Kidney glomerular epithelial cell (primary cell): ENCODE results near the gene RAPGEF2.
"Not testable (repeated sequence)": the region's sequence is repeated elsewhere in the genome, so short reads cannot be mapped to it uniquely, and the experiment has no call there.

Experiments used
- DNase-seq: peaks from one replicate; lab custom pipeline; 2025; lab: John Stamatoyannopoulos, UW

Gene RAPGEF2

GRCh38 chr4:159137176-159137575 is 34.3 kb downstream of the RAPGEF2 start:
- no peak for DNase-seq

- no peak for DNase-seq
Observed at GRCh38 chr4:159138436-159138835, 35.6 kb downstream of the RAPGEF2 start.

DNA sequence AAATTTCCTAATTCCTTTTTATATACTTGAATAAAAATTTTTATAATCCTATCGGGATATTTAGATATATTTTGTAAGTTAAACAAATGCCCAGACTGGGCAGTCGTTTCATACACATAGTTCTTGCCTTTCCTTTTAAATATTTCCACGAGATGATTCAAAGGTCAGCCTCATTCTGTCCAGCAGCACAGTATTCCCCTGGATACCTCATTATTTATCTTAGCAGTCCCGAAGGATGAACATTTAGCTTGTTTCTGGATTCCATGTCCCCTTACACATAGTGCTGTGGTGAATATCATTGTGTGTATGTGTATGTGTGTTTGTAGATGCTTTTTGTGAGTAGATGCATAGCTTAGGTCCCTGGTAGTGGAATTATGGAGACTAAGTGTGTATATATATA is 38.3 kb downstream of the RAPGEF2 start:
- DNase-seq: no peak

- no peak for DNase-seq
Observed at GRCh38 chr4:159142241-159142640, 39.4 kb downstream of the RAPGEF2 start.

GRCh38 chr4:159142681-159143384 is 40.0 kb downstream of the RAPGEF2 start:
- DNase-seq: no peak

DNA sequence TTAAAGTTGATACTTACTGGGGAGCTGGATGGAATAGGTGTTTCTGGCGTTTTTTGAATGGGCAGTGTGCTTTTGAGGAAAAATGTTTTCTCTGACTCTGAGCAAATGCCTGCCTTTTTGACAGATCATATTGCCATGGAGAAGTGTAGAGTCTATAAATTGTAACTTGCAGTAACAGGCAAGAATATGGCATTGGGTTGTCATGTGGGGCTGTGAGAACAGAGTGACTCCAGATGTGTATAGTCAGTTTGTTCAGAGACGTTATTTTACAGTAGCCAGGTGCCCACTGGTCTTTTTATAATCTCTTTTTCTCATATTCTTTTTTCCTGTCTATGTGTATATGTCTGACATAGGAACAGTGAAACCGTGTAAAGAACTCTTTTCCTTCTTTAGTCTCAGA is 40.8 kb downstream of the RAPGEF2 start:
- DNase-seq: no peak

DNA sequence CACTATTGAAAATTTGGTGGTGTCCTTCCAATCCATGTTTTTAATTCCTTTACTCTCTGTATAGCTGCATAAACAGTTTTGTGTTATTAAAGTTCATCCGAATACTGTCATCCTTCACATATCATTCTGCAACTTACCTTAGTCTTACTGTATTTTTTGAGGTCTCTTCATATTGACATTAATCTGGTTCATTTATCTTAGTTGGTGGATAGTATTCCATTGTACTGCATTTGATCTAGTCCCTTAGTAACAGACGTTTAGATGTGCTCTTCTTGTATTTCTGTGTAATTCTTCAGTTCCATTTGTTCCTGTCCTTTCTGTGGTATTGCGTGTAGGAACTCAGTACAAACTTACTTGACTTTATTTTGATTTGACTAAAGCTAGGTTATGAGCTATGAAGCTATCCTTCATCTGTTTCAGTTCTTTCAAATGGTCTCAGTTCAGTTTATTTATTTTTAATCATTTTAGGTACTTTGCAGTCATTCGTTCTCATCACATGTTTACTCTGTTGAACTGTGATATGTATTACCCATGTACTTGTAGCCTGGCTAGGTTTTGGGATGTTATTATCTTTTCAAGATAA is 41.3 kb downstream of the RAPGEF2 start:
- no peak for DNase-seq

DNA sequence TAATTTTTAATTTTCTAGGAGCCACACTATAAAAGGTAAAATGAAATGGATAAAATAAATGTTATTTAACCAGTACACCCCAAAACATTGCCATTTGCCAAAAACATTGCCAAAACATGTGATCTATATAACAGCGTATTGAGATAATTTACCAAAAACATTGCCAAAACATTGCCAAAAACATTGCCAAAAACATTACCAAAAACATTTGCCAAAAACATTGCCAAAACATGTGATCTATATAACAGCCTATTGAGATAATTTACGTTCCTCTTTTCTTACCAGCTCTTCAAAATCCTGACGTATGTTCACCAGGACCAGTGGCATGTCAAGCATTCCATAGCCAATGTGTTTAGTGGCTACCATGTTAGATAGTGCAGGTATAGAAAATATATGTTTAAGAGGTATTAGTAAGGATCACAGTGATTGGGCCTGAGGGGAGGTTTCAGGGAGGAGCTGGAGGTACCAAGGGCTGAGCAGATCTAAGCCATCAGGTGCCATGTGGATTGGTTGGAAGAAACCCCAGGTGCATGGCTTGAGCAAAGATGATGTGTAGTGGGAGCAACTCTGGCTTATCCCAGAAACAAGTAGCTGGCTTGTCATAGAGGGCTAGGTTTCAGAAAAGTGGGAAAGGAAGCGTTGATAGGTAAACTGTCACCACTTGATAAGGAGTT is 42.6 kb downstream of the RAPGEF2 start:
- no peak for DNase-seq

DNA sequence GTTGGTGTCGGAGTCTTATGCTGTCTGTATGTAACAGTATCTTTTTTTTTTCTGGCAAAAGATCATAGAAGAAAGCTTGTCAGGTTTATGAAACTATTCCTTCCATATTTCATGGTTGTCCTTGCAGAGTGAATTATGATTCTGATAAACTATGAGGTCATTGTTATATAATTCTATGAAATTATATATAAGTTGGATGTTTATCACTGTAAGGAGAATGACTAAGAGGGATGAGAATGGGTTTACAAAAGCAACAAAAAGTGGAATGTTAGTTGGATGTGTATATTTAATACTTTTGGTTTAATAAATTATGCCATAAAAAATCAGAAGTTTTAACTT is 43.1 kb downstream of the RAPGEF2 start:
- DNase-seq: no peak

DNA sequence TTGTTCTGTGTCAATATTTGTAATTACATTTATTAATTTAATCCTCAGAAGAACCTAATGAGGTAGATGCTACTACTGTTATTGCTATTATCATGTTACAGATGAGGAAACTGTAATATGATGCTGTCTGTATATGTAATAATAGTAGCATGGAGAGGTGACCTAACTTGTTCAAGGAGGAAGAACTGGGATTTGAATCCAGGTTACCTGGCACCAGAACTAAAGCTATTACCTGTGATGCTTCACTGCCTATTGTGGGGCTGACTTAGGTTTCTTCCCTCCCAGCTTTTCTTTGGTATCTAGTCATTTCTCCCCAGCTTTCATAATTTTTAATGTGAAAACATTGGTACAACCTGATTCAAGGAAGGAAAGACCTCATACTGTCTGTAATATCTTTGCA is 43.6 kb downstream of the RAPGEF2 start:
- no peak for DNase-seq

- no peak for DNase-seq
Observed at GRCh38 chr4:159148441-159148840, 45.6 kb downstream of the RAPGEF2 start.

DNA sequence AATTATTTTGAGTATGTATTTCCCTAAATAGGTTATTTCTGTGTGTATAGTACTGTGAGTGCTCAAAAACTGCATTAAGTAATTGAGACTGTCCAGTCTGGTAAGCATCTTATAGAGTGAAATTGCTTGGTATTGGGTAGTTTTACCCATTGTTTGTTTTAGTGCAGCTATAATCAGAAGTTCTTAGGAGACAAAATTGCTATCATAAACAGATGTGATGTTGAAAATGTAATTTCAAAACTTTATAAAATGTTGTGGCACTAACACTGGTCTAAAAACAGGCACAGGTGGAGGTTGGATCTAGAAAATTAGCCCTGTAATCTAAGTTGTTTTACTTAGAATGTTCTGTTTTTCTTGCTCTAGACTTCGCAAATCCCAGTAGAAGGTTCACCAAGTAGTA is 46.8 kb downstream of the RAPGEF2 start:
- no peak for DNase-seq

DNA sequence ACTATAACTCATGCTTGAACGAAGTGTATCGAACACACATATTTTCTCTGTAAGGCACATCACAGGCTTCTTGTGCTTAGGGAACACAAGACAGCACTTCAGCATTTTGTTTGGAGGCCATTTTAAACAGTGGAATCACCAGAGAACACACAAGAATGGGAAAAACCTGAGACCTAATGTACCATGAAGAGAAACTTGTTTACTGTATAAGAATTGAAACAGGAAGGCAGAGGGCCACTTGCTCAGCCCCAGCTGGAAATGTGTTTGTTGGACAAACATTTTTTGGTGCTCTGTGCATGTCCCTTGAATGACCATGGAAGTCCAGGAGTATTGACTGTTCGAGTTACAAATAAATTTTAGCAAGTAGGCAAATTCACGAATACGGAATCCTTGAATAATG is 47.5 kb downstream of the RAPGEF2 start:
- no peak for DNase-seq

GRCh38 chr4:159150821-159151390 is 48.0 kb downstream of the RAPGEF2 start:
- DNase-seq: no peak

DNA sequence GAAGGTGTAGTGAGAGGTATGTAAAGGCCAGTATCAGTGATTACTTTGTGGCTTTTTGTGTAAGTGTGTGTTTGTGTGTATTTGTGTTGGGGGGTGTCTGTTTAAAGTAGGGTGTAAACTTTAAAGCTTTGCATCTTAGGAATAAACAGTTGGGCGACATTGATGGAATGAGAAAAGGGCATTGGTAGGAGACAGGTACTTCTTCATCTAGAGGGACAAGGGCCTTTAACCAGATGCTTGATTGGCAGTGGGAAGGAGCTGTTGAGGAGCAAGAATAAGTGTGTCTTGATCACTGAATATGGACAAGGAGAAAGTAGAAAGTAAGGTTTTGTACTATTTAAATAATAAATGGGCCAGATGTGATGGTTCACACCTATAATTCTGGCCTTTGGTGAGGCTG is 48.8 kb downstream of the RAPGEF2 start:
- DNase-seq: no peak

GRCh38 chr4:159152181-159152580 is 49.3 kb downstream of the RAPGEF2 start:
- no peak for DNase-seq

DNA sequence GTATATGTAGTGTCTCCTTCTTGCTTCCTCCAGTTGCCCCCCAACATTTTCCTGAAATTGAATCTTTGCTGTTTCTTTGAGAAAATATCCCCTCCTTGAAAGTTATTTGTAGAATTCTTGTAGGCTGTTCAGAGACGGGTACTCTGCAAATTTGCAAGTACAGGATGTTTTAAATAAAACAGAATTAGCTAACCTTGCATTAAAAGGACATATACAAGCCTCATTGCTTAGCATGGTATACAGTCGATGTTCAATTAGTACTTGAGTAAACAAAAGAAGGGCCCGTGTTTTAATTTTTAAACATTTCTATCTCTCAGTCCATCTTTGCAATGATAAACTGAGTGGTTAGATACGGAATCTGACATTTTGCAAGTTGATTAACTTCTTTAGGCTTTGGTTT is 50.8 kb downstream of the RAPGEF2 start:
- DNase-seq: no peak

DNA sequence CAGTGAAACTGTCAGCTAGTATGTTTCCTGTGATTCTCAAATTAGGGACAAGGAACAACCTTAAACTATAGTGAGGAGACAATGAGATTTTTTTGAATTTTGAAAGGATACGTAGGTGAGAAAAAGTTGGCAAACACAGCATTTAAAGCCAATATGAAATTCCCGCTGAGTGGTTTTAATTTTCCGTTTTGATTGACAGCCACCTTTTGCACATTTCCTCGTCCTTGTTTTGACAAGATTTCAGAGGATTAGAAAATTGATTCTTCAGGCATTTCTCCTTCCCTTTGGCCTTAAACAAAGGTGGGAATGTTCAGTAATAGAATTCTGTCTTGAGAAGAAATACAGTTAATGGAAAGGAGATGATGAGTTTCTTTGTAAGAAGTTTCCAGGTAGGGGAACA is 52.2 kb downstream of the RAPGEF2 start:
- DNase-seq: no peak

DNA sequence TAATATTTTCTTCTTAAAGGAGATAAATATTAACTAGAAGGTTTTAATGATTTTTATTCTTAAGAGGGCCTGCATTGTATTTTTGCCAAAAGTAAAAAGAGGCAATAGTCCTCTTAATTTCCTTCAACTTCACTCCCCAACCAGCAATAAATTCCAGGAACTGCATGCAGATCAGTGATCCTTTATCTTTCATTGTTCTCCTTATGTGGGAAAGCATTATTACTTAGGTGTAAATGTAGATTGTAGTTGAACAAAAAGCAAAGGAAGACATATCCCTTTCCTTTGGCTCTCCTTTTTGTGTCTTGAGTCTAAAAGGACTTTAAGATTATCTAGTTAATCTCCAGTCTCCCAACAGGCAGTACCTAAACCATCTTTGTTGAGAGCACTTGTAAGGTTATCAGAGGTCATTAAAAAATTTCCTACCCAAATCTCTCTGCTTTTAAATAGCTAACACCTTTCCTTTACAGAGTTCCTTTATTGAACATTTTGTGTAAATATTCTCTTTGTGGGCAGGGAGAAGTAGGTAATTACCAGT is 55.3 kb downstream of the RAPGEF2 start:
- DNase-seq: no peak

DNA sequence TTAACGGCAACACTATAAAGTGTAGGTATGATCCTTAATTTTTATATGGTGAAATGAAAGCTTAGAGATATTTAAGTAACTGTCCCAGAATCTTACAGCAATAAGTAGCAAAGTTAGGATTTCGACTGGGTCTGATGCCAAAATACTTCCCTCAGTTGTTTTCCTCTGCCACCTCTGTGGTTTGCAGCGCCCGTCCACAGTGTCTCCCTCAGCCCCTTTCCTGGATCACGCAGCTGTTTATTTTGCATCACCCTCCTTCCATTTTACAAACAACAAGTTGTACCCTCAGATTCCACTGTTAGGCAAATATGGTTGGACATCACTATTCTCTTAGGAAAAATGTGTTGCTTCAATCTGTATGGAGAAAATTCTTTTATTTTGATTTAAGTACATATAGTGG is 56.1 kb downstream of the RAPGEF2 start:
- DNase-seq: no peak

GRCh38 chr4:159159611-159160010 is 56.7 kb downstream of the RAPGEF2 start:
- no peak for DNase-seq

GRCh38 chr4:159160242-159160641 is 57.4 kb downstream of the RAPGEF2 start:
- no peak for DNase-seq

DNA sequence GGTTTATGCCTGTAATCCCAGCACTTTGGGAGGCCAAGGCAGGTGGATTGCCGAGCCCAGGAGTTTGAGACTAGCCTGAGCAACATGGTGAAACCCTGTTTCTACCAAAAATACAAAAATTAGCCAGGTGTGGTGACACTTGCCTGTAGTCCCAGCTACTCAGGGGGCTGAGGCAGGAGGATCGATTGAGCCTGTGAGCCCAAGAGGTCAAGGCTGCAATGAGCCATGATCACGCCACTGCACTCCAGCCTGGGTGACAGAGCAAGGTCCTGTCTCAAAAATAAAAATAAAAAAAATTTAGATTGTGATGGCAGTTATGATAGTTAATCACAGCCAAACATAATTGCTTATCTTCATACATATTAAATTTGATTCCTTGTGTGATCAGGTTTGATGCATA is 58.6 kb downstream of the RAPGEF2 start:
- not testable (repeated sequence) for DNase-seq
